Right atrium auricular region (tissue), 2 donors: ENCODE data around the gene GTF2A1. TPM values are rescaled to one million over a fixed set of nuclear protein-coding genes. Genes with fewer than 3 reads are reported as not detected.

Experiments
- DNase-seq: peaks from one replicate; pipeline ENCODE4 v3.0.0-alpha.2; 2019; ENCODE audit warnings: low spot score
- H3K27ac ChIP-seq, 2 donors: fragments of 200-600 bp; sonication (generic); 1 replicate in 1 of 2; 2 replicates in 1 of 2; pipeline ENCODE4 v1.5.1; 2016 to 2019
- H3K27me3 ChIP-seq, 2 donors: fragments of 200-600 bp; sonication (generic); one replicate each; pipeline versions ENCODE4 v1.5.1 to v1.6.0; 2017 to 2019
- H3K36me3 ChIP-seq: fragments of 200-600 bp; sonication (generic); one replicate; pipeline ENCODE4 v1.5.1; 2016
- H3K4me1 ChIP-seq, 2 donors: fragments of 200-600 bp; sonication (generic); one replicate each; pipeline versions ENCODE4 v1.5.1 to v1.6.0; 2017 to 2019
- H3K4me3 ChIP-seq, 2 donors: fragments of 200-600 bp; sonication (generic); 1 replicate in 1 of 2; 2 replicates in 1 of 2; pipeline ENCODE4 v1.5.1; 2017 to 2019; ENCODE audit warnings: mild to moderate bottlenecking in 1 of 2, moderate library complexity in 1 of 2
- H3K9me3 ChIP-seq, 2 donors: fragments of 200-600 bp; sonication (generic); one replicate each; pipeline ENCODE4 v1.5.1; 2019
- CTCF ChIP-seq, 2 donors: fragments of 200-600 bp; sonication (generic); IDR thresholded peaks; one replicate each; pipeline ENCODE4 v1.5.1; 2019; ENCODE audit warnings: antibody characterized with exemption in 2 of 2
- total RNA-seq, 2 donors: library from RNA; depleted of rRNA; stranded (reverse); fragments of >200 nt; gene quantifications; one replicate each; pipeline ENCODE4 v1.1.0, GENCODE V29; 2016

GTF2A1 gene
- total RNA-seq, 2 donors from 2014 or later, result 14.6 to 17.1 TPM

GRCh38 chr14:81129242-81129641 is 91.5 kb downstream of the GTF2A1 start:
- no peaks in the 10 kb centered on the region for H3K27me3 ChIP-seq
- no peak for TF ChIP-seq CTCF (IDR thresholded peaks at IDR 0.05)
- H3K27ac ChIP-seq, result no peak overlapping the region
- no peak overlapping the region for H3K4me3 ChIP-seq
- no peaks in the 10 kb centered on the region for H3K4me1 ChIP-seq
- DNase-seq, result no peak
- H3K9me3 ChIP-seq, result no peaks in the 10 kb centered on the region
- no peaks in the 10 kb centered on the region for H3K36me3 ChIP-seq

GRCh38 chr14:81127785-81128184 is 93.0 kb downstream of the GTF2A1 start:
- Histone ChIP-seq H3K27ac (no peak overlapping the region), H3K36me3 (no peaks in the 10 kb centered on the region), H3K4me3 (no peak overlapping the region), H3K9me3 (no peaks in the 10 kb centered on the region), H3K27me3 (no peaks in the 10 kb centered on the region), H3K4me1 (no peaks in the 10 kb centered on the region)
- no peak for TF ChIP-seq CTCF (IDR thresholded peaks at IDR 0.05)
- no peak for DNase-seq

DNA sequence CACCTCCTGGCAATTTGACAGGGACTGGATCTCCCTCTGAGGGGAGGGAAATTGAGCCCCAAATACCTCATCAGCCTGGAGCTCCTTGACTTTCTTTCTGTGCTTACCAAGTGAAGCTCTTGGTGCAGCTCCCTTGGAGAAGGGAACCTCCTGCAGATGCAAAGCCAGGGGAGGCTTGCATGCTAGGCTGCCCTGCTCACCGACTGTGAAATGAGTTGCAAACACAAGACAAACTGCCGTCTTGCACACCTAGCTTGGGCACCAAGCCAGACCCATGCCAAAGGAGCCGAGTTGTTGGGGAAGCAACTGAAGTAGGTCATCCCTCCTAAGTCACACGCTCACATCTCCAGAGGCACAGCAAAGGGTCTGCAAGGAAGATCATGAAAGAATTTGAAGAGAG is 95.2 kb downstream of the GTF2A1 start:
- Histone ChIP-seq H3K4me3 (no peak overlapping the region), H3K27ac (no peak overlapping the region), H3K9me3 (no peaks in the 10 kb centered on the region), H3K27me3 (no peaks in the 10 kb centered on the region), H3K36me3 (no peaks in the 10 kb centered on the region), H3K4me1 (no peaks in the 10 kb centered on the region)
- TF ChIP-seq CTCF (IDR thresholded peaks at IDR 0.05), result no peak
- DNase-seq, result no peak

Other genes starting within 250 kb of the GTF2A1 start
- 10 to 100 TPM in 1 of 2 donors, 1 to 10 TPM in 1; 8.6 to 14.1 TPM for gene STON2, start 179.4 kb upstream of the GTF2A1 start, total RNA-seq